NCI-H1694 treated with DMSO at 0.1 percent for 48 hours (cell line): ENCODE data around the gene PDILT.
"Not testable (repeated sequence)": the region's sequence is repeated elsewhere in the genome, so short reads cannot be mapped to it uniquely, and the experiment has no call there.

Source experiments
- DNase-seq: peaks from one replicate; lab custom pipeline; 2025; lab: John Stamatoyannopoulos, UW

PDILT gene

GRCh38 chr16:20321671-20322070 lies 82.9 kb downstream of the PDILT start:
- no peak for DNase-seq

GRCh38 chr16:20321051-20321450 lies 83.5 kb downstream of the PDILT start:
- not testable (repeated sequence) for DNase-seq

GRCh38 chr16:20320592-20320991 lies 83.9 kb downstream of the PDILT start:
- DNase-seq: no peak

GRCh38 chr16:20320178-20320577 lies 84.4 kb downstream of the PDILT start:
- DNase-seq: no peak

- DNase-seq: no peak
Measured at GRCh38 chr16:20319406-20319805, 85.1 kb downstream of the PDILT start.

GRCh38 chr16:20318437-20318836 lies 86.1 kb downstream of the PDILT start:
- no peak for DNase-seq

GRCh38 chr16:20318006-20318405 lies 86.5 kb downstream of the PDILT start:
- no peak for DNase-seq

- DNase-seq: no peak
Measured at GRCh38 chr16:20317117-20317516, 87.4 kb downstream of the PDILT start.

GRCh38 chr16:20316715-20317114 lies 87.8 kb downstream of the PDILT start:
- DNase-seq: no peak

- DNase-seq: no peak
Measured at GRCh38 chr16:20315764-20316163, 88.8 kb downstream of the PDILT start.

- DNase-seq: no peak
Measured at GRCh38 chr16:20314575-20314974, 90.0 kb downstream of the PDILT start.

- no peak for DNase-seq
Measured at GRCh38 chr16:20313741-20314140, 90.8 kb downstream of the PDILT start.

- not testable (repeated sequence) for DNase-seq
Measured at GRCh38 chr16:20312536-20313095, 91.9 kb downstream of the PDILT start.

GRCh38 chr16:20311548-20311947 lies 93.0 kb downstream of the PDILT start:
- no peak for DNase-seq

- DNase-seq: no peak
Measured at GRCh38 chr16:20310421-20311395, 93.8 kb downstream of the PDILT start.

GRCh38 chr16:20309786-20310185 lies 94.8 kb downstream of the PDILT start:
- no peak for DNase-seq
